Measurements from ENCODE around the gene SHOX. TPM values are rescaled to one million over a fixed set of nuclear protein-coding genes. Genes with fewer than 3 reads are reported as not detected.

The SHOX gene
- total RNA-seq, 4 donors from 2014 or later: 0.17 to 4.6 (median 2.3) TPM

DNA sequence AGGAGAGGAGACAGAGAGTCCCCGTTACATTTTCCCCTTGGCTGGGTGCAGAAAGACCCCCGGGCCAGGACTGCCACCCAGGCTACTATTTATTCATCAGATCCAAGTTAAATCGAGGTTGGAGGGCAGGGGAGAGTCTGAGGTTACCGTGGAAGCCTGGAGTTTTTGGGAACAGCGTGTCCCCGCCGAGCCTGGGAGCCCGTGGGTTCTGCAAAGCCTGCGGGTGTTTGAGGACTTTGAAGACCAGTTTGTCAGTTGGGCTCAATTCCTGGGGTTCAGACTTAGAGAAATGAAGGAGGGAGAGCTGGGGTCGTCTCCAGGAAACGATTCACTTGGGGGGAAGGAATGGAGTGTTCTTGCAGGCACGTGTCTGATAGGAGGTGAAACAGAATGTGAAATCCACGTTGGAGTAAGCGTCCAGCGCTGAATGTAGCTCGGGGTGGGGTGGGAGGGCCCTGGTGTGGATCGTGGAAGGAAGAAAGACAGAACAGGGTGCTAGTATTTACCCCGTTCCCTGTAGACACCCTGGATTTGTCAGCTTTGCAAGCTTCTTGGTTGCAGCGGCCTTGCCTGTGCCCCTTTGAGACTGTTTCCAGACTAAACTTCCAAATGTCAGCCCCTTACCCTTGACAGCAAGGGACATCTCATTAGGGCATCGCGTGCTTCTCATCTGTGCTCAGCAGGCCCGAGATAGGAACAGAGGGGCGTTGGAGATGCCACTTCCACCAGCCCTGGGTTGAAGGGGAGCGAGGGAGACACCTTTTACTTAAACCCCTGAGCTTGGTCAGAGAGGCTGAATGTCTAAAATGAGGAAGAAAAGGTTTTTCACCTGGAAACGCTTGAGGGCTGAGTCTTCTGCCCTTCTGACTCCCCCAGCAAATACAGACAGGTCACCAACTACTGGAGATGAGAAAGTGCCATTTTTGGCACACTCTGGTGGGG, 2.7 kb downstream of the SHOX start:
- TF ChIP-seq, protein P1, sequence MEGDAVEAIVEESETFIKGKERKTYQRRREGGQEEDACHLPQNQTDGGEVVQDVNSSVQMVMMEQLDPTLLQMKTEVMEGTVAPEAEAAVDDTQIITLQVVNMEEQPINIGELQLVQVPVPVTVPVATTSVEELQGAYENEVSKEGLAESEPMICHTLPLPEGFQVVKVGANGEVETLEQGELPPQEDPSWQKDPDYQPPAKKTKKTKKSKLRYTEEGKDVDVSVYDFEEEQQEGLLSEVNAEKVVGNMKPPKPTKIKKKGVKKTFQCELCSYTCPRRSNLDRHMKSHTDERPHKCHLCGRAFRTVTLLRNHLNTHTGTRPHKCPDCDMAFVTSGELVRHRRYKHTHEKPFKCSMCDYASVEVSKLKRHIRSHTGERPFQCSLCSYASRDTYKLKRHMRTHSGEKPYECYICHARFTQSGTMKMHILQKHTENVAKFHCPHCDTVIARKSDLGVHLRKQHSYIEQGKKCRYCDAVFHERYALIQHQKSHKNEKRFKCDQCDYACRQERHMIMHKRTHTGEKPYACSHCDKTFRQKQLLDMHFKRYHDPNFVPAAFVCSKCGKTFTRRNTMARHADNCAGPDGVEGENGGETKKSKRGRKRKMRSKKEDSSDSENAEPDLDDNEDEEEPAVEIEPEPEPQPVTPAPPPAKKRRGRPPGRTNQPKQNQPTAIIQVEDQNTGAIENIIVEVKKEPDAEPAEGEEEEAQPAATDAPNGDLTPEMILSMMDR (IDR thresholded peaks at IDR 0.05; ENCODE audit: low read depth): no peak

DNA sequence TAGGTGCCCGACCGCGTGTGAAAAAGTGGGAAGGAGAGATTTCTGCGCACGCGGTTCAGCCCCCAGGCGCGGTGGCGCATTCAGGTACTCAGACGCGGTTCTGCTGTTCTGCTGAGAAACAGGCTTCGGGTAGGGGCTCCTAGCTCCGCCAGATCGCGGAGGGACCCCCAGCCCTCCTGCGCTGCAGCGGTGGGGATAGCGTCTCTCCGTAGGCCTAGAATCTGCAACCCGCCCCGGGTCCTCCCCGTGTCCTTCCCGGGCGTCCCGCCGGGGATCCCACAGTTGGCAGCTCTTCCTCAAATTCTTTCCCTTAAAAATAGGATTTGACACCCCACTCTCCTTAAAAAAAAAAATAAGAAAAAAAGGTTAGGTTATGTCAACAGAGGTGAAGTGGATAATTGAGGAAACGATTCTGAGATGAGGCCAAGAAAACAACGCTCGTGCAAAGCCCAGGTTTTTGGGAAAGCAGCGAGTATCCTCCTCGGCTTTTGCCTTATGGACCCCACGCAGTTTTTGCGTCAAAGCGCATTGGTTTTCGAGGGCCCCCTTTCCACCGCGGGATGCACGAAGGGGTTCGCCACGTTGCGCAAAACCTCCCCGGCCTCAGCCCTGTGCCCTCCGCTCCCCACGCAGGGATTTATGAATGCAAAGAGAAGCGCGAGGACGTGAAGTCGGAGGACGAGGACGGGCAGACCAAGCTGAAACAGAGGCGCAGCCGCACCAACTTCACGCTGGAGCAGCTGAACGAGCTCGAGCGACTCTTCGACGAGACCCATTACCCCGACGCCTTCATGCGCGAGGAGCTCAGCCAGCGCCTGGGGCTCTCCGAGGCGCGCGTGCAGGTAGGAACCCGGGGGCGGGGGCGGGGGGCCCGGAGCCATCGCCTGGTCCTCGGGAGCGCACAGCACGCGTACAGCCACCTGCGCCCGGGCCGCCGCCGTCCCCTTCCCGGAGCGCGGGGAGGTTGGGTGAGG, 3.7 kb downstream of the SHOX start:
- TF ChIP-seq, protein P1 (IDR thresholded peaks at IDR 0.05; ENCODE audit: low read depth): no peak

DNA sequence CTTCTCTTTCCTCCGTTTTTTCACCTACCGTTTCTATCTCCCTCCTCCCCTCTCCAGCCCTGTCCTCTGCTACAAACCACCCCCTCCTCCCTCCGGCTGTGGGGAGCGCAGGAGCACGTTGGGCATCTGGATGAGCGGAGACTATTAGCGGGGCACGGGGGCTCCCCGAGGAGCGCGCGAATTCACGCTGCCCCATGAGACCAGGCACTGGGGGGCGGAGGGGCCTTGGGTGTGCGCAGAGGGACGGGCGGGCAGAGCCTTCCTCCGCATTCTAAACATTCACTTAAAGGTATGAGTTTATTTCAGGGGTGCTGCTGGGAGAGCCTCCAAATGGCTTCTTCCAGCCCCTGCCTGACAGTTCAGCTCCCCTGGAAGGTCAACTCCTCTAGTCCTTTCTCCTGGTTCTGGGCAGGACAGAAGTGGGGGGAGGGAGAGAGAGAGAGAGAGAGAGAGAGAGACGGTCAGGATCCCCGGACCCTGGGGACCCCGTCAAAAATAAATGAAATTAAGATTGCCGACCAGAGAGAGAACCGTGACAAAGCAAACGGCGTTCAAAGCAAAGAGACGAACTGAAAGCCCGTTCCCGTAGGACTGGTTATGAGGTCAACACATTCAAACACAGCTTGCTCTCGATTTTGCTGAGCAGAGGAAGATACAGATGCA, 5.0 kb downstream of the SHOX start:
- TF ChIP-seq, protein P1 (IDR thresholded peaks at IDR 0.05; ENCODE audit: low read depth): no peak

DNA sequence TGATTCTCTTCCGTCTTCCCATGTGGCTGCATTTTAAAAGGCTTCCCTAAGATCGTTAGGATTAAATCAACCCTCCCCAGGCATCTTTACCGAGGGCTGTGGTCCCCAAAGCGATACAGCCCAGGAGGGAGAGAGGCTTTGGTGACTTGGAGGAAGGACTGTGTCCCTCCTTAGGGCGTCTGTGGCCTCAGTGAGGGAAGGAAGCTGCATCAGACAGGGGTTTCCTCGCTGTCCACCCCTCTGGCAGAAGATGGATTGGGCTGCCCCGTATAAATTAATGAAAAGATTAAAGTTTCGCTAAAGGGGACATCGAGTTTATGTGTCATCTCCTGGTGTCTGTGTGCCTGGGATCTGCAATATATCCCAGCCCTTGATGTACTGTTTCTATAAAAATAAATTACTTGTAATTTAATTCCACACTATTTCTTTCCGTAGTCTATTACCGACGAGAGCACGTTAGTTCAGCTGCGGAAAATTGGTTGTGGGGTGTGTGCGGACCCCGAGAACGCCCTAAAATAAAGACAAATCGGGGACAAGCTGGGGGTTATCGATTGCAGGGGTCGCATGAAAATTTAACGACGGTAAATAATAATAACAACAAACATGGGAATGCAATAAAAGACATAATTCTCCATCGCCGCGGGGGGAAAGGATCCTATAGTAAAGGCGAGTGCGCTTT, 6.5 kb downstream of the SHOX start:
- TF ChIP-seq, protein P1 (IDR thresholded peaks at IDR 0.05; ENCODE audit: low read depth): no peak

DNA sequence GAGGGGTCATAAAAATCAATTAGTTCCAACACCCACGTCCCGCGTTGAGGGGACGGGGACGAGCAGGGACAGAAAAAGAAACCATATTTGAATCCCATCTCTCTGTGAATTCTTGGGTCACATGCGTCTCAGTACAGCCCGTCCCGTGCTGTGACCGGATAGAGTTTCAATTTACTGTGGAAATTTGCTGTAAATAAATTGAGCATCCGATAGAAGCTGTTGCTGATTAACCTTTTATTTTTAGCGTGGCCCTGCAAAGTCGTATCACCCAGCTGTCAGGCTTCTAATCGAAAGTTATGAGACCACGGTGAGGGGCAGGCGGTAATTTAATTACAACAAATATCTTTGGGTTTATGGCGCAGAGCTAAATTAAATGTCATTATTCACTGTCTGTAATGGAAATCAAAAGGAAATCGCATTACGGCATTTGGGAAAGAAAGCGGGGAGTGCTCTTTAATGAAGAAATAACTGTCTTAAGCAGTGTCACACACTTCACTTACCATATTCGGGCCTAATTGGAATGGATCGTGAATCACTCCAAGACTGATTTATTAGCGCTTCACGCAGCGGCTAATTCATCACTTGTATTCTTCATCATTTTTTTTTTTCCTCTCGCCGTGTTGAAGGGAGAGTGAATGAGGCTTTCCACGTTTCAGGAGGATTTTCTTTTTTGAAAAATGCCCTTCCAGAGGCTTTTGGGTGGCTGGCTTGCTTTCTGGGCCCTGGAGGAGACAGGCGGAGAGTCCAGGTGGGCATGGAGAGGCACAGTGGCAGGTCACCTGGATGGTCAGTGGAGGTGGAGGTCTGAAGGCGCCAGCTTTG, 7.3 kb downstream of the SHOX start:
- TF ChIP-seq, protein P1 (IDR thresholded peaks at IDR 0.05; ENCODE audit: low read depth): no peak

DNA sequence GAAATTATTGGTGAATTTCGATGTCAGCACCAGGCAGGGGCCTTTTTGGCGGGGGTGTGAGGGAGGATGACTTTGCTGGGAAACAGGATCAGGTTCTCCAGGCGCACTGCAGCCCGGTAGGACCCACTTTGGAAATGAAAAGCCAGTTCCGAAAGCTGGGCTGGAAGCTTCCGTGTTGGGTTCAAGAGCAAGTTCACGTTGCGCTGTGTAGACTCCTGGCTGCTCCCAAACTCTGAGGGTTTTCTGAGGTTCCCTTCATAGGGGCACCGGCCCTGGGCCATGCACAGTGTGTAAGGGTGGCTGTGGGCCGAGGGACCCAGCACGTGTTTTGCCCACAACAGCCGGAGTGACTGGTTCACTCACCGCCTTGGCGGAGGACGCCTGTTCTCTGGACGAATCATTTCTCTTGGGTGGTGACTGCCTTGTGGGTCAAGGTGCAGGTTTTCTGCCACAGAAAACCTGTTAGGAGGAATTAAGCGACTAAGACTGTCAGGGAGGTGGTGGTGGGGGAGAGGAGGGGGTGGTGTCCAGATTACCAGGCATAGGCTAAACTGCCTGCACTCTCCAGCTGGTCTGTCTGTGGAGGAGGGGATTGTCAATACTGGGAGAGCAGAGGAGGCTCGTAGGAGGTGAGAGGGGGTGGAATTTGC, 8.0 kb downstream of the SHOX start:
- TF ChIP-seq, protein P1 (IDR thresholded peaks at IDR 0.05; ENCODE audit: low read depth): no peak

Data from subcutaneous adipose tissue (tissue), 4 donors.